Measurements from ENCODE around the gene SLFN12. TPM values are rescaled to one million over a fixed set of nuclear protein-coding genes. Genes with fewer than 3 reads are reported as not detected.

SLFN12 gene
- total RNA-seq, 1 experiment from 2014 or later, result 14.5 TPM

DNA sequence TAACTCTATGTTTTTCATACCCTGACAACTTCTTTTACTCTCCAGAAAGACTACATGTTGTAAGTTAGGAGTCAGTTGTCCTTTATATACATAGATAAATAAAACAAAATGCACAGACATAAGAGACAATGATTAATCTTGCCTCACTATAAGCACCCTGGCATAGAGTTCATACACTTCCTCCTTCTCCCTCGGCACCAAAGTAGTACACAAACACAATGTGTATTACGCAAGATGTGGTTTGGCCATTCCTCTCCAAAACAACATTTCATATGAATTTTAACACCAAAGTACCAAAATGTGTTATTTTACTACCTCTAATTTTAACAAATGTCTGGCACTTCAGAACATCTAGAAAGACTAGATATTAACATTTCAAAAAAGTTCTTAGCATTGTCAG lies 41.6 kb downstream of the SLFN12 start:
- no peak overlapping the region for H3K4me2 ChIP-seq (ENCODE audit: insufficient read depth, insufficient read length, low read length)
- no peak overlapping the region for H3K4ac ChIP-seq (ENCODE audit: low read depth, low read length)
- no peak overlapping the region for H3K56ac ChIP-seq (ENCODE audit: insufficient read length, low read depth, low read length)
- H2AK5ac ChIP-seq (ENCODE audit: insufficient read length, low read length), result no peak overlapping the region
- DNase-seq, result no peak
- peaks cover 4% of the 10 kb centered on the region for H3K27me3 Mint-ChIP-seq (ENCODE audit: low read depth)
- no peak overlapping the region for H4K8ac ChIP-seq (replicated peaks; ENCODE audit: insufficient read length, low read depth, low read length)
- peaks cover 5% of the 10 kb centered on the region for H3K9me3 ChIP-seq (ENCODE audit: control insufficient read depth, low read depth, low read length)
- no peak overlapping the region for H3K18ac ChIP-seq (ENCODE audit: insufficient read length, low read depth, low read length)
- no peak overlapping the region for H3K27ac Mint-ChIP-seq
- H4K91ac ChIP-seq (ENCODE audit: insufficient read length, low read depth, low read length), result no peak overlapping the region
- no peaks in the 10 kb centered on the region for H3K79me2 ChIP-seq (ENCODE audit: insufficient read depth, low read length)
- no peak overlapping the region for H3K23ac ChIP-seq (ENCODE audit: insufficient read length, low read depth, low read length)
- no peak overlapping the region for H3T11ph ChIP-seq (ENCODE audit: low read length)
- H2BK5ac ChIP-seq (ENCODE audit: insufficient read length, low read length), result no peak overlapping the region
- no peak overlapping the region for H3K4me3 Mint-ChIP-seq
- no peaks in the 10 kb centered on the region for H3K23me2 ChIP-seq (ENCODE audit: insufficient read length, low read depth, low read length, poor library complexity, severe bottlenecking)
- peaks cover 7 to 14% of the 10 kb centered on the region in 2 experiments for H3K9me3 Mint-ChIP-seq
- H3K79me1 ChIP-seq (ENCODE audit: insufficient read depth, low read depth, low read length, poor library complexity, severe bottlenecking), result no peaks in the 10 kb centered on the region
- no peak overlapping the region for H2BK12ac ChIP-seq (ENCODE audit: insufficient read length, low read depth, low read length)
- no peak overlapping the region for H2AFZ ChIP-seq (ENCODE audit: low read length)
- peaks cover 5 to 8% (median 8%) of the 10 kb centered on the region in 3 experiments for H3K36me3 Mint-ChIP-seq (ENCODE audit: insufficient read depth in 1 of 3, low read depth in 3 of 3)
- H2BK120ac ChIP-seq (ENCODE audit: low read depth, low read length, poor library complexity, severe bottlenecking), result no peak overlapping the region
- no peak overlapping the region for H3K14ac ChIP-seq (ENCODE audit: insufficient read depth, low read length)
- H3K27me3 ChIP-seq (ENCODE audit: insufficient read depth, low read length), result no peaks in the 10 kb centered on the region
- no peaks in the 10 kb centered on the region for H3K4me1 ChIP-seq (ENCODE audit: insufficient read depth, low read length)
- no peak overlapping the region for H2BK20ac ChIP-seq (ENCODE audit: low read depth, low read length, poor library complexity, severe bottlenecking)
- no CpG with 5 or more reads among the region's 2 CpGs for WGBS (ENCODE audit: extremely low coverage, insufficient read length, low lambda C conversion rate)
- no peak overlapping the region for H3K27ac ChIP-seq (ENCODE audit: insufficient read length, low read depth, low read length)
- H3K9ac ChIP-seq (ENCODE audit: extremely low read depth, insufficient read length, low read length), result no peak overlapping the region
- H2BK15ac ChIP-seq (ENCODE audit: low read depth, low read length), result no peak overlapping the region
- TF ChIP-seq, protein P1, sequence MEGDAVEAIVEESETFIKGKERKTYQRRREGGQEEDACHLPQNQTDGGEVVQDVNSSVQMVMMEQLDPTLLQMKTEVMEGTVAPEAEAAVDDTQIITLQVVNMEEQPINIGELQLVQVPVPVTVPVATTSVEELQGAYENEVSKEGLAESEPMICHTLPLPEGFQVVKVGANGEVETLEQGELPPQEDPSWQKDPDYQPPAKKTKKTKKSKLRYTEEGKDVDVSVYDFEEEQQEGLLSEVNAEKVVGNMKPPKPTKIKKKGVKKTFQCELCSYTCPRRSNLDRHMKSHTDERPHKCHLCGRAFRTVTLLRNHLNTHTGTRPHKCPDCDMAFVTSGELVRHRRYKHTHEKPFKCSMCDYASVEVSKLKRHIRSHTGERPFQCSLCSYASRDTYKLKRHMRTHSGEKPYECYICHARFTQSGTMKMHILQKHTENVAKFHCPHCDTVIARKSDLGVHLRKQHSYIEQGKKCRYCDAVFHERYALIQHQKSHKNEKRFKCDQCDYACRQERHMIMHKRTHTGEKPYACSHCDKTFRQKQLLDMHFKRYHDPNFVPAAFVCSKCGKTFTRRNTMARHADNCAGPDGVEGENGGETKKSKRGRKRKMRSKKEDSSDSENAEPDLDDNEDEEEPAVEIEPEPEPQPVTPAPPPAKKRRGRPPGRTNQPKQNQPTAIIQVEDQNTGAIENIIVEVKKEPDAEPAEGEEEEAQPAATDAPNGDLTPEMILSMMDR (conservative IDR thresholded peaks at IDR 0.05), result no peak
- peaks cover 3% of the 10 kb centered on the region in 2 experiments; a peak in 3 of 4 replicates for H3K4me1 Mint-ChIP-seq
- no peak overlapping the region for H4K5ac ChIP-seq (ENCODE audit: insufficient read length, low read depth, low read length)
- no peaks in the 10 kb centered on the region for H4K20me1 ChIP-seq (ENCODE audit: control insufficient read depth, insufficient read depth, insufficient read length)

Measured in H9 (cell line).